IPS-NIHi7 (cell line): Measurements from ENCODE around the gene MMP24.
A peak's percentile ranks its signal among the peaks of the same experiment; 100 is the strongest.

ENCODE experiments used
- DNase-seq: peaks from one replicate; pipeline ENCODE4 v3.0.0; 2012; ENCODE audit warnings: mixed read lengths; ENCODE audit errors: extremely low spot score

The MMP24 gene

DNA sequence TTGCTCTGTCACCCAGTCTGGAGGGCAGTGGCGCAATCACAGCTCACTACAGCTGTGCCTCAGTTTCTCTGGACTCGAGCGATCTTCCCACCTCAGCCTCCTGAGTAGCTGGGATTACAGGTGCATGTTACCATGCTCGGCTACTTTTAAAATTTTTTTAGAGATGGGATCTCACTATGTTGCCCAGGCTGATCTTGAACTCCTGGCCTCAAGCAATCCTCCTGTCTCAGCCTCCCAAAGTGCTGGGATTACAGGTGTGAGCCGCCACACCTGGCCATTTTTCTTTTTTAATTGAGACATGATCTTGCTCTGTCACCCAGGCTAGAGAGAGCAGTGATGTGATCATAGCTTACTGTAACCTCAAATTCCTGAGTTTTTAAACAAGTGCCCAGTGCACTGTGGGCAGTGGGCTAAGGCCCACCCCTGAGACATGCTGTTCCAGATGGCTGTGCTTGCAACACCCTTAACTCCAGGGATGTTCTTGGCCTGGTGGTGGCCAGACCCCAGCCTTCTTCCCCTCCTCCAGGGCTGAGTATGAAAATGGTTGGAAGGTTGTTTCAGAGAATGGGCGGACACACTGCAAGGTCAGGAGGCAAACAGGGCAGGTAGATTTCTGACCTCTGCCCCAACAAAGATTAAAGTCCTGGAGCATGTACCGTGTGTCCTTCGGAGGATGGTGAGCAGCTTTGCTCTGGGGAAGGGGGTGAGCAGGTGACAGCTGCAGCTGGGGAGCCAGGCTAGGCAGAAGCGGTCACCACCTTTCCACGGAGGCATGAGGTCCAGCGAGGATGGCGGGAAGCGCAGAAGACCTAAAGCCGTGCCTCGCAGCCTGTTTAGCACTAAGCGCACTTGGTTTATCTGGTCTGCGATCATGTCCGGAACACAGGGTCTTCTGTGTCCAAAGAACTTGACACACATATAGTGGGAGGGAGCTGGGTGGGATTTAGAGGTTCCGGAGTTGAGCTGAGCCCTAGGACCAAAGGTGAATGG is 67.1 kb downstream of the MMP24 start:
- no peak for DNase-seq

DNA sequence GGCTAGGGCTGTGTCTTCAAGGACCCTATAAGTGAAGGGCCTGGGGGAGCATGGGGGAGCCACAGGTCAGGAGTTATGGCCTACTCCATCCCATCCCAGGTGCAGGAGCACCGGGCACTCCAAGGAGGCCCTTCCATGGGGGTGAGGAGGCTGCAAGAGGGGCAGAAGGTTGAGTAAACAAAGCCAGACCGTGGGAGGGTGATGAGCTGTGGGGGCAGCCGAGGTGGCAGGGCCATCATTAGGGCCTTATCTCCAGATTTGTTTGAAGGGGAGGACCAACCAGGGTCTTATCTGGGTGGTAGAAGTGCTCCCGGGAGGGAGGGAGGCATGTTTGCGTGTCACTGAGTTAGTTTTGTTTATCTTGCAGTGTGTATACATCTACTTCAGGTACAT is 67.8 kb downstream of the MMP24 start:
- DNase-seq: no peak

GRCh38 chr20:35295058-35295457 is 68.6 kb downstream of the MMP24 start:
- DNase-seq: no peak

- no peak for DNase-seq
Measured at GRCh38 chr20:35295674-35296073, 69.2 kb downstream of the MMP24 start.

GRCh38 chr20:35296101-35296554 is 69.6 kb downstream of the MMP24 start:
- no peak for DNase-seq

- DNase-seq: no peak
Measured at GRCh38 chr20:35297155-35297554, 70.7 kb downstream of the MMP24 start.

DNA sequence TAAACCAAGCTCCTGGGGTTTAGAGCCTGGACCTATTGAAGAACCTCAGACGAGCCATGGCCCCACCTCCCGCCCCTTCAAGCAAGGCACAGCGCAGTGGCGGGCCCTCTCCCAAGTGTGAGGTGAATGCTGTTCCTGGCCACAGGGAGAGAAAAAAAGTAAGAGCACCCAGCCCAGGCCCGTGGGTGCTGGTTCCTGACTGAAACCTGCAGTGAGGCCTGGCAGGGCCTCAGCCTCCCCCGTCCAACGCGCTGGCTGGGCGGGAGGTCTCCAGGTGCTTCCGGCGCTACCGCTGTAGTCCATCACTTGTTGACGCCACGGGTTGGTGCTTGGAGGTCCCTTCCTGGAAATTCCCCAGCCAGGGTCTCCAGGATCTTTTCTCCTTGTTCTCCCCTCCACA is 71.2 kb downstream of the MMP24 start:
- no peak for DNase-seq

DNA sequence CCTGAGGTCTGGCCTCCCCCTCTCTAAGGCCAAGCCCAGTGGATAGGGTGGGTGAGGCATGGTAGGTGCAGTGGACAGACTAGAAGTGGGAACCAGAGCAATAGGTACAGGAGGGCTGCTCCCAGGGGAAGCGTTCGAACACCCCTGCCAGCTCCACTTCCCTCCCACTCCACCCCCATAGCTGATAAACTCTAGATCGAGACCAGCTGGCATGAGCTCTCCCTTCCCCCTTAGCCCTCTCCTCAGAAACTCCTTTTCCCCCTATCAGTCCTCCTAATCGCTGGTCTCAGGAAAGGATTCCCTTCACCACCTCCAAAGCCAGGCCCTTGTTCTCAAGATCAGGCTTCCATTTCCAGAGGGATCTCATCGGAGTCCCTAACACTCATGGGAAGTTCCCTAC is 71.8 kb downstream of the MMP24 start:
- no peak for DNase-seq

DNA sequence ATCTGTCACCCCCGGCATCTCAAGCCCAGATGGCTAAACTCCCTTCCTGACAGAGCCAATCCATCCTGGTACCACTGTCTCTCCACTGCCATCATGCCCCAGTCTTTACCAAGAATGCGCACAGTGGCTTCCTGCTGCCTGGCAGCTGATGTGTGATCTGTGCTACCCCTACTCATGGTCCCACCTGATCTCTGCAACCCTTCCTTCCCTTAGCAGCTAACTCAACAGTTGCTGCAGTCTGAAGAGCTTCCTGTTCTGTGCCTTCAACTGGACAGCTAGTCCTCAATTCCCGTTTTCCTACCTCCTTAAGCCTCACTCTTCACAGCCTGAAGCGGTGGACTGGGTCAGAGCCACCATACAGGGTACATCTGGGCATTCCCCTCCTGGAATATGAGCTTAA is 73.3 kb downstream of the MMP24 start:
- DNase-seq: no peak

DNA sequence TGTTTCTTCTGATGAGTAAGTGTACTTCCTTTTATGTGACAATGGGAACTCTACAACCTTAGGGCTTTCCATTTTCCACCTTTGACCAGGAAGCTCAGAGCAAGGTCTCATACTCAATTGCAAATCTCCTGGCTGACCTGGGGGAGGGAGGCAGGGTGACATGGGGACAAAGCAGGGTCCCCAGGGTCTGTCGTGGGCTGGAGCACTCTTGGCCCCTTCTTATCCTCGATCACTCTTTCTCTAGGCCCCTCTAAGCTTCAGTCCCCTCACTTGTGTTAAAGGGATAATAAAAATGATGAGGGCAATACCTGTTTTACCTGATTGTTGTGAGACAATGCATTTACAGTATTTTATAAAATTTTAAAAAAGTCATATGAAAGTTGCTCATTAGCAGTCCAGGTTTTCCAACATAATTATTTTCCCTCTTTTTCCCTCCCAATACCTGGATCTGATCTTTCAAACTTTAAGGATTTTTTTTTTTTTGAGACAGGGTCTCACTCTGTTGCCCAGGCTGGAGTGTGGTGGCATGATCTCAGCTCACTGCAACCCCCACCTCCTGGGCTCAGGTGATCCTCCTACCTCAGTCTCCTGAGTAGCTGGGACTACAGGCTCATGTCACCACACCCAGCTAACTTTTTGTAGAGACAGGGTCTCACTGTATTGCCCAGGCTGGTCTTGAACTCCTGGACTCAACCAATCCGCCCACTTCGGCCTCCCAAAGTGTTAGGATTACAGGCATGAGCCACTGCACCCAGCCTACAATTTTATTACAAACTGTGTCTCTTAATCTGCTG is 74.2 kb downstream of the MMP24 start:
- no peak for DNase-seq

DNA sequence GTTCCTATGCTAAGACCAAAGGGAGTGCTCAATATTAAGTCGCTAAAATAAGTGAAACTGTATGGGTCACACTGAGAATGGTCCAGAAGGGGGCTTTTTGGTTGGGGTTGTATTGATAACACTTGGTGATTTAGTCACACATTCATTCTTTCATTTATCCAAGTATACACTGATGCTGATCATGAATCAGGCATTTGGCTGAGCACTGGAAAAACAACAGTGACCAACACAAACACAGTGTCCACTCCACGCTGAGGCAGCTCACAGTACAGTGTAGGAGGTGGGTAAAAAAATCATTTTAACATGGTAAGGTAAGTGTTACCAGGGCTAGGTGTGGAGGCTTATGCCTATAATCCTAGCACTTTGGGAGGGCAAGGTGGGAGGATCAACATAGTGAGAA is 74.9 kb downstream of the MMP24 start:
- no peak for DNase-seq

GRCh38 chr20:35302421-35303335 is 76.2 kb downstream of the MMP24 start:
- no peak for DNase-seq

DNA sequence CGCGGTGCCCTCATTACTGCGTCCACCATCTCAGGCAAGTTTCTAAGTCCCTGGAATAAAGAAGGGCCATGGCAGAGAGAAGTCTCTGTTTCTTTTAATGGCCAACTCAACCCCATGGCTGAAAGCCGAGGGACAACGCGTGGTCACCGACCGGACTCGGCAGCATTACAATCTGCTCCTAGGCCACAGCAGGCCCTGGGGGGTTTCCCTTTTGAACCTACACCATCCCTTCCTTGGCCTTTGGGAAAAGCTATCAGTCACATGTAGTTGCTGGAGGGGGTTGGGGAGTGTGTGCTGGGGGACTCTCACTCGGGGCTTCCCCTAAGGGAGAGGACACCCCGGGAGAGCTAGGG is 76.9 kb downstream of the MMP24 start:
- no peak for DNase-seq

GRCh38 chr20:35303735-35304491 is 77.4 kb downstream of the MMP24 start:
- peak; percentile 94 for DNase-seq

DNA sequence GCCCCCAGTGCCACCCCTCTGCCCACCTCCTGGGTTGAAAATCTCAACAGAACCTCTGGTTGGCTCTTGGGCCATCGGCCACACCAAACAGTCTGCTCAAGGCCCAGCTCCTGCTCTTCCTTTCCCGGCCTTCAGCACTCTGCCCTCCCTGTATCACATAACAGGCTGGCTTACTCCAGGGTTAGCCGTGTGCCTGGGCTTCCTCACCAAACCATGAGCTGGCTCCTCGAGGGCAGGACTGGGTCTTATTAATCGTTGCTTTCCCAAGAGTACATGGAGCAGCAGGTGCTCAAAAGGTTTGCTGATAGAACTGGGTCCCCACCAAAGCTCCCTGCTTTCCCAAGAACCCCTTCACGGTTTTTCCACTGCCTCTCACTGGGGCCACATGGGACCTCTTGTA is 78.5 kb downstream of the MMP24 start:
- DNase-seq: no peak

DNA sequence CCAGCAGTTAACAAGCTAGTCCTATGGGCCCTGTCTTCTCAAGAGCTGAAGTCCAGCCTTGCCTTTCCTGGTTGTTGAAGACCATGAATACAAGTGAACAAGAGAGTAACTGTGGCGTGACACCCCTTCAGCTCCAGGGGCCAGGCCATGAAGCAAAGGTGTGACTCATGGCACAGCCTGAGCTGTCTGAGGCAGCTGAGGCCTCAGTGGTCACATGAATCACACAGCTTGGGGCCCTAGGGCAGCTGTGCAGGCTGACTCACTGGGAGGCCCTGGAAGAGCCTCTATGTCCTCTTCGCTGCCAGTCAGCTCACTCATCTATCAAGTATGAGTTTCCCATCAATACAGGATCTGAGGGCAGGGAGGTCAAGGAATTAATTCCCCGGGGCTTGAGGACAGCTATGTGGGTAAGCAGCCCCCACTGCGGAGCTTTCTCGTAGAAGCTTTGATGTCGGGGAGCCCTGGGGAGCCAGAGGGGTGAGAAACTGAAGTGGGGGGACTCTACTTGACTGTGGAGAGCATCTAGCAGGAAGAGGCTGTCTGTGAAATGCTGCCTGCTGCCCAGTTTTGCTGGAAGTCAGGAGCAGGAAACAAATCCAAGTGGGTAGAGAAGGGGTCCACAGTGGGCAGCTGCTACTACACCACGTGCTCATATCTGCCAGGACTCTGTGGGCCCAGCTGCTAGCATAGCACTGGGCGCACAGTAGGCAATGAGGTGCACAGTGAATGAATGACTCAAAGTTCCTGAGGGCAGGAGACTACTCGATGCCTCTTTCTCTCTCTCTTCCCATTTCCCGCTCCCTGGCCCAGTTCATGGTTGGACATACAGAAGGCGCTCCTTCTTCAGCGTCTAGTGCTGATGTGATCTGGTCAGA is 79.4 kb downstream of the MMP24 start:
- peak; percentile 32 for DNase-seq

DNA sequence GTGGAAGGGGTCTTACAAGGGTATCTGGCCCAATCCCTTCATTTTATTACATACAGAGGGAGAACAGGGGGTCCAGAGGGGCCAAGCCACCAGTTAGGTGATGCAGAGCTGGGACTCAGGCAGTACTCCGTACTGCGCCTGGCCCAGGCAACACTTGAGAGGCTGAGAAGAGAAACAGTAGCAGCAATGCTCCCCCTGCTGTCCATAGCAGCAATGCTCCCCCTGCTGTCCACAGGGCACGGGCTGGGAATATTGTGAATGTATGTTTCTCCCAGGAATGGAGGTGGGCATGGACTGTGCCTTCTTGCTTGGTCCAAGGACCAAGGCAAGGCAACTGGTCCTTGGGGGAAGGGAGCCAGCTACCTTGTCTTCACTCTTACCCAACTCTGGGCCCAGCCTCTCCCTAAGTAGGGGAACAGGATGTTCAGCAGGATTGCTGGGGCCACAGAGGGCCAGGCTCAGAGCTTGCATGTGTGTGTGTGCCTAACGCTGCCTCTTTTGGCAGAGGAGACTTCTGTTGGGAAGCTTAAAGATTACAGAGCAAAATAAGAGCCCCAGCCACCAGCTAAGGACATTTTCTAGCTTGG is 80.5 kb downstream of the MMP24 start:
- peak; percentile 84 for DNase-seq

- DNase-seq: no peak
Measured at GRCh38 chr20:35307666-35308653, 81.5 kb downstream of the MMP24 start.
